GM21786 (cell line): ENCODE data around the gene EPS8L3.
"Not testable (repeated sequence)": the region's sequence is repeated elsewhere in the genome, so short reads cannot be mapped to it uniquely, and the experiment has no call there.

ENCODE experiments used
- ATAC-seq: cut with Tn5 transposase; IDR thresholded peaks from one replicate; pipeline ENCODE4 v1.9.1; 2021; ENCODE audit not compliant: unreplicated experiment

EPS8L3 gene

GRCh38 chr1:109765483-109765815 lies 1.7 kb upstream of the EPS8L3 start:
- ATAC-seq = no peak

- no peak for ATAC-seq
Measured at GRCh38 chr1:109764561-109765482, 1.1 kb upstream of the EPS8L3 start.

DNA sequence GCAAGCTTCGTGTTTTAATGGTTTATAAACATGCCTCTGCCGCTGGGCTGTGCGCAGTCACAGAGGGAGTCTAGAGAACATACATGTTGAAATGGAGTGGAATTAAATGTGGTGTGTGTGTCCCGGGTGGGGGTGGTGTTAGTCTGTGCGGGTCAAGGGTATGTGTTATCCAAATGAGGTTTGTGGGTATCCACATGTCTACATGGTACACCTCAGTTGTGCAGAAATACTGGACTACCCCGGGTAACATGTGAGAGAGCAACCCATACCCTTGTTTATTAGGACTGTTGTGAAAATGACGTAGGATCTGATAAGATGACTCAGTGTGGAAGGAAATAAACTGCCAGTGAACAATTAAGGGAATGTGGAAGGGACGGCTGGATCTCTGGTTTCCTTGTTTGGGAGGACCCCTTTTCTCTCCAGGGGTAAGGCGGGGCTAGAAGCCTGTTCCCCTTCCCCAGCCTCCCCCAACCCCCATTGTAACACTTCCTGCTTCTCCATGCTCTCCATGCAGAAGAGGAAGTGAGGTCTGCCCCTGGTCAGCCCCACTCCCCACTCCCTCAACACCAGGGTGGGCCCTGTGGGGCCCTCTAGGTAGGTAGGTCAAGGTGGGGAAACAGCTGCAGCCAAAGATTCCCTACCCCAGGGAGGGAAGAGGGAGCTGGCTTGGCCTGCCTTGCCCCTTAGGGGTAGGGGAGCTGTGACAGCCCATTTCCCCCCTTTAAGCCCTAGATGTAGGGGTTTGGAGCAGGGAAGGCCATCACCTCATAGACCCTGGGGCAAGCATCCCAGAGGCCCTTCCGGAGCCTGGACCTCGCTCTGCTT lies 690 bp downstream of the EPS8L3 start:
- ATAC-seq = no peak

- ATAC-seq = no peak
Measured at GRCh38 chr1:109762039-109762585, 1.6 kb downstream of the EPS8L3 start.

- ATAC-seq = no peak
Measured at GRCh38 chr1:109761227-109762038, 2.3 kb downstream of the EPS8L3 start.

- no peak for ATAC-seq
Measured at GRCh38 chr1:109760581-109761226, 3.0 kb downstream of the EPS8L3 start.

DNA sequence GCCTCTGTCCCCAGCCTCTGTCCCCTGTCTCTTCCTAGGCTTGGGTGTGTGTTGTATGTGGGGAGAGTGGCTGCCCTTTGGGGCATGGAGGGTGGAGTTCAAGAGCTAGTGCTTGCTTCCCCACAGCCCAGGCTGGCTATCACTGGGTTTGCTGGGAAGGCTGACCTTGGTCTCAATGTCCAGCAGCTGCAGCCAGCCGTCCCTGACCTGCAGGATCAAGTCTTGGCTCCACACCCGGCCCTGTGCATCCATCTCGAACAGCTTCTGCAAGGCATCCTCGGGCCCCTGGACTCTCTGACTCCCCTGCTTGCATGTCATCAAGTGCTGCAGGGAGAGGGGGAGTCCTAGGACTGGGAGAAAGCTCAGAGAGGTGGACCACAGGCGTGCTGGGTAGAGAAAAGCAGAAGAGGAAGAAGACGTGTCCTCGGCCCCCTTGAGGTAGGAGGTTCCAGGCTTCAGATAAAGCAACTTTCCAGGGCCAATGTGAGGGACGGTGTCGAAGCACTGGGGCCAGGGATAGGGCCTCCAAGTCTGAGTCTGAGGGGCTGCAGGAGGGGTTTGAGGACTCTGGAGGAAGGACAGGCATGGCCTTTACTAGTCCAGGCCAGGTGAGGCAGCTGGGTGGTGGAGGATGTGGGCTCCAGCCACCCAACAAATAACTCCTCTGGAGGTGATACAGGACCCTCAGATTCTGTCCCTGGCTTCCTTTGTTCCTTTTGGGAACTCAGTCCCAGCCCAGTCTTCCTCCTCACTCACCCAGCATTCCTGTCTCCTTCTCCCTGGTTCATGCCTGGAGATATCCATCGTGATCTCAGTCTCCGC lies 4.0 kb downstream of the EPS8L3 start:
- ATAC-seq = no peak

DNA sequence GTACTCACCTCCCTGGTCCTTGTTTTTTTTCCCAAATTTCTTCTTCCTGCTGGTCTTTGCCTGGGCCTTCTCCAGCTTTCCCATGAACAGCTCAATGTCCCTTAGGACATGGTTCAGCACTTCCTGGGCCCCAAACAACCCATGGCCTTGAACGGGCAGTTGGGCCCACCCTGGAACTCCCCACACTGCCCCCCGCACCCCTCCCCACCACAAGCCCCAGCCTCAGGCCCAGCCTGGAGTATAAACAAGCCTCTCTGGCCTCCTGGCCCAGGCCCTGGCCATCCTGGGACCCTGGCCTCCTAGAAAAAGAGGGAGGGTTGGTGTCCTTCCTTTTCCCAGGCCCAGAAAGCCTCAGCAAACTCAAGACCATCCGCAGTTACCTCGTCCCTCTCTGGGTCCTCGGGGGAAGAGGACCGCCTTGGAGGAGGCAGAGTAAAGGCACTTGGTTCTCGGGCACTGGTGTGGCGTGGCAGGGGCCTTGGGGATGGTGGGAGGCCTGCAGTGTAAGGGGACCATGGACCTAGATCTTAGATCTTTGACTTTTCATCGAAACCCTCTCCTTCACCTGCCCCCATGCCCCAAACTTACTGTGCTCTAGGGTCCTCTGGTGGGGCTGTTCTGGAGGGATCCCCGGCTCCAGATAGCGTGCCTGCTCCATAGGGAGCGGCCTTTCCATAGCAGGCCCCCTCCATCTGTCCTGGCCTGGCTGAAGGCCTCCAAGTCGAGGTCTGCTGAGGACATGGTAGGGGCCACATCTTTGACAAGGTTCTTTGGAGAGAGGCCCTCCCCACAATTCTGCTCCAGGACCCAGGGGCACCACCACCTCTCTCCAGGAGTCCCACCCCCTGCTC lies 5.6 kb downstream of the EPS8L3 start:
- ATAC-seq = no peak

- no peak for ATAC-seq
Measured at GRCh38 chr1:109756848-109757521, 6.7 kb downstream of the EPS8L3 start.

DNA sequence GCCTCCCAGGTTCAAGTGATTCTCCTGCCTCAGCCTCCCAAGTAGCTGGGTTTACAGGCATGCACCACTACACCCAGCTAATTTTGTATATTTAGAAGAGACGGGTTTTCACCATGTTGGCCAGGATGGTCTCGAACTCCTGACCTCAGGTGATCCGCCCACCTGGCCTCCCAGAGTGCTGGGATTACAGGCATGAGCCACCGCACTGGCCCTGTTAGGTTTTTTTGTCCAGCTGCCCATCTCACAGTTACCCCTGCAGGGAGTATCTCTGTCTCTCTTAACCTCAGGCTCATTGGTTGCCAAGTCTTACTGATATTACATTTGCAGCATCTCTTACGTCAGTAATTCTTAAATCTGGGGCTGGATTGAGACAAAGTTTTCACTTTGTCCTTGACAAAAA lies 7.4 kb downstream of the EPS8L3 start:
- not testable (repeated sequence) for ATAC-seq

- no peak for ATAC-seq
Measured at GRCh38 chr1:109754738-109755137, 9.0 kb downstream of the EPS8L3 start.

DNA sequence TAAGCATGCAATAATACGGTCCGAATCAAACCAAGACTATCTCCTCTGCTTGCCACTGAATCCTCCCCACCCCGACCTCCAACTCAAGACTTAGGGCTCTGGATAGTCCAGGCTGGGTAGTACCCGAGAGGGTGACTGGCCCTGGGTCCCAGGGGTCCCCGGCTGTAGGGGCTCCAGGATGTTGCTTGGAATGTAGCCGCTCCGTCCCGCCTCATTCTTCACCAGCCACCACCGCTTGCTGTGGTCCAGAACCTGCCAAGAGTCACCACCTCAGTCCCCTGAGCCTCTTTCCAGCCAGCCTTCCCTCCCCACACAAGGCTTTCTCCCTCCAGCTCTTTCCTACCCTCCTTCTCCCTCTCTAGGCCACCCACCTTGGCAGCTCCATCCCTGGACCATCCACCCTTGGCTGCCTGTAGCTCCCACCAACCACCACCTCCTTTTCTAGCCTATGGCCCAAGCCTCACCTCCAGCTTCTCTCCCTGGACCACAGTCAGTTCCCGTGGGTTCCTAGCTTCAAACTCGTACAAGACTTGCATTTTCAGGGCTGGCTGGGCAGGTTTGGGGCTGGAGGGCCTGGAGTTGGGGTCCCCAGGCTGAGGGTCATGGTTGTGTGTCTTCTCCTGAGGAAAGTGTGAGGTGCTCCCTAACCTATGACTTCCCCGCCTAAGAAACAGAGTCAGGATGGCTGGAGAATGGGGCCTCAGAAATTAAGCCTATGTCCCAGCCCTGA lies 12.0 kb downstream of the EPS8L3 start:
- no peak for ATAC-seq

- no peak for ATAC-seq
Measured at GRCh38 chr1:109750920-109751319, 12.8 kb downstream of the EPS8L3 start.

DNA sequence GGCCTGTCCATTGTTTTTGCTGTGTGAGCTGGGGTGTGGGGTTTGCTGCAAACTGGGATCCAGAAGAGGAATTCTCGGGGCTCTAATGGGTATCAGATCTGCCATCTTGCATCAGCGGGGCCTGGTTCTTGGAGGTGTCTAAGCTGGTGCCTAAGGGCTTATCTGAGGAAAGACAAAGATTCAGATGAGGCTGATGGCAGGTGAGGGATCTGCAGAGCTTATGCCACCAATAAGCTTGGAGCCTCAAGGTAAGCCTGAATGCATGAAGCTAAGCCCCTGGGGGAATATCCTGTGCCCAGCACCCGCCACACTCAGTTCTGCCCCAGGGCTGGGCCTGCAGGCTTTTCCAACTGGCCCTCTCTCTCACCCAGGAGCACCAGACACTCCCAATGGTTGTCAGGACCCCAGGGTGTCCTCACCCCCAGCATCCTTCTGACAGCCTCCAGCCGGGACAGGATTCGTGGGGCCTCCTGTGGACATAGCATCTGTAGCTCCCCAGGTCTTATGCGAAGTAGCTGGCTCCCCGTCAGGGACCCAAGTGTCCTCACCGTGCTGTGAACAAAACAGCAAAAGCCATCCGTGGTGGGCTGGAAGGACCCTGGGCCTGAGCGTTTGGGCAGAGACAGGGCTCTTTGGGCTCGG lies 13.4 kb downstream of the EPS8L3 start:
- ATAC-seq = no peak

DNA sequence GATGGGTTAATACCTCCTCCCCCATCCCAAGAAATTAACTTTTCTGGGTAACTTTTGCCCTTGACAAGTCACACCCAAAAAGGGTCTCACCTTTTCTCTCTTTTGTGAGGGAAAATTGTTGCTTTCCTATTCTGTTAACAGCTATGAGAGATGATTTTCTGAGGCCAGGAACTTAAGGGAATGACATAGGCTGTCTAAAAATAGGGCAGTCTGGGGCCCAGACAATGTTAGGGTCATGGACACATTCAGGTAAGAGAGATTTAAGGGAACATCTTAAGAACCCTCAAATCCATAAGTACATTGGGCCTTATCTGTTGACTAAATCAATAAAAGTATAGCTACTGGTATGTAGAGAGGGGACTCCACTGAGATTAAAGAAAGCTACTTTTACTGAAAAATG lies 14.5 kb downstream of the EPS8L3 start:
- no peak for ATAC-seq

DNA sequence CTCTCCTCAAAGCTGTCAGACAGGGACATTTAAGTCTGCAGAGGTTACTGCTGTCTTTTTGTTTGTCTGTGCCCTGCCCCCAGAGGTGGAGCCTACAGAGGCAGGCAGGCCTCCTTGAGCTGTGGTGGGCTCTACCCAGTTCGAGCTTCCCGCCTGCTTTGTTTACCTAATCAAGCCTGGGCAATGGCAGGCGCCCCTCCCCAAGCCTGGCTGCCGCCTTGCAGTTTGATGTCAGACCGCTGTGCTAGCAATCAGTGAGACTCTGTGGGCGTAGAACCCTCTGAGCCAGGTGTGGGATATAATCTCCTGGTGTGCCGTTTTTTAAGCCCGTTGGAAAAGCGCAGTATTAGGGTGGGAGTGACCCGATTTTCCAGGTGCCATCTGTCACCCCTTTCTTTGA lies 15.4 kb downstream of the EPS8L3 start:
- ATAC-seq = not testable (repeated sequence)
